ENCODE results near the gene PHPT1. TPM values are rescaled to one million over a fixed set of nuclear protein-coding genes. Genes with fewer than 3 reads are reported as not detected.

The PHPT1 gene
- total and polyA plus RNA-seq, 8 donors = 66.1 to 151 (median 100) TPM

DNA sequence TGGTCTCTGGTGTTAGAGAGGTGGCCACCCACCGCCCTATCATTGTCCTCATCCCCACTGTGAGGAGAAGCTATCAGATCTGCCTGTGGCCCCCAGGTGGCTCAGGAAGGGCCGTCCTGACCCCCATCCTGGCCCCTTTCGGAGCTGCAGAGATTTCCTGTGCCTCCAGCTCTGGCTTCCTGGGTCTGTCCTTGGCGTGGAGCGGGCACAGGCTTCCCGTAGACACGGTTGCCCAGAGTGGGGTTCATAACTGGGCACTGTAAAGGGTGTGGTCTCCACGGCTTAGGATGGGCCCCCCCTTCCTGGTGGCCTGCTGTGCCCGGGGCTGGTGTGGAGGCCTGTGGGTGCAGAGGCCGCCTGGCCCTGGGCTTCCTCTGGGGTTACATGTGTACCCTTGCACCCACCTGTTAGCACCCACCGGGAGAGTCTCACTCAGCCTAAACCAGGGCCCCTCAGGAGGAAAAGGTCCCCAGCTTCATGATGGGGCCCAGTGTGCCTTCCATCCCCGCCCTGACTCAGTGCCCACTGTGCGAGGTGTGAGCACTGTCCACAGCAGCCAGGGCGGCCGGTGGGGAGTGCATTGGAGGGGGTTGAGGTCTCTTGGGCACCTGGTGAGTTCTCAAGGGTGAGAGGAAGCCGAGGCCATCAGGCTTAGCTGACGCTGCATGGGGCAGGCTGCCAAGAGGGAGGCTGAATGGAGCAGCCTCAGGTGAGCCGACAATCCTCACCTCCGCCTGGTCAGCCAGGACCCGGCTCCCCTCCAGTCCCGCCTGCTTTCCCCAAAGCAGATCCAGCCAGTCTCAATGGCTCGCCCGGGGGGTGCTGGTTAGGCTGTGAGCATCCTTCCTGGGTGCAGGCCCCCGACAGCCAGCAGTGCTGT lies 22.3 kb upstream of the PHPT1 start:
- Histone ChIP-seq H3K4me3 (no peak overlapping the region), H3K36me3 (peaks cover 0 to 91% of the 10 kb centered on the region in 2 donors), H3K4me1 (peaks cover 0 to 2% of the 10 kb centered on the region in 2 donors), H3K27ac (no peak overlapping the region), H3K9me3 (no peaks in the 10 kb centered on the region), H3K27me3 (no peaks in the 10 kb centered on the region)
- DNase-seq (peak in 1 of 4 donors; percentile 53), ATAC-seq (no peak)
- TF ChIP-seq, protein P1, sequence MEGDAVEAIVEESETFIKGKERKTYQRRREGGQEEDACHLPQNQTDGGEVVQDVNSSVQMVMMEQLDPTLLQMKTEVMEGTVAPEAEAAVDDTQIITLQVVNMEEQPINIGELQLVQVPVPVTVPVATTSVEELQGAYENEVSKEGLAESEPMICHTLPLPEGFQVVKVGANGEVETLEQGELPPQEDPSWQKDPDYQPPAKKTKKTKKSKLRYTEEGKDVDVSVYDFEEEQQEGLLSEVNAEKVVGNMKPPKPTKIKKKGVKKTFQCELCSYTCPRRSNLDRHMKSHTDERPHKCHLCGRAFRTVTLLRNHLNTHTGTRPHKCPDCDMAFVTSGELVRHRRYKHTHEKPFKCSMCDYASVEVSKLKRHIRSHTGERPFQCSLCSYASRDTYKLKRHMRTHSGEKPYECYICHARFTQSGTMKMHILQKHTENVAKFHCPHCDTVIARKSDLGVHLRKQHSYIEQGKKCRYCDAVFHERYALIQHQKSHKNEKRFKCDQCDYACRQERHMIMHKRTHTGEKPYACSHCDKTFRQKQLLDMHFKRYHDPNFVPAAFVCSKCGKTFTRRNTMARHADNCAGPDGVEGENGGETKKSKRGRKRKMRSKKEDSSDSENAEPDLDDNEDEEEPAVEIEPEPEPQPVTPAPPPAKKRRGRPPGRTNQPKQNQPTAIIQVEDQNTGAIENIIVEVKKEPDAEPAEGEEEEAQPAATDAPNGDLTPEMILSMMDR (IDR thresholded peaks at IDR 0.05) = no peak
- intact Hi-C loops (cut with DNase I) = no loop called here

DNA sequence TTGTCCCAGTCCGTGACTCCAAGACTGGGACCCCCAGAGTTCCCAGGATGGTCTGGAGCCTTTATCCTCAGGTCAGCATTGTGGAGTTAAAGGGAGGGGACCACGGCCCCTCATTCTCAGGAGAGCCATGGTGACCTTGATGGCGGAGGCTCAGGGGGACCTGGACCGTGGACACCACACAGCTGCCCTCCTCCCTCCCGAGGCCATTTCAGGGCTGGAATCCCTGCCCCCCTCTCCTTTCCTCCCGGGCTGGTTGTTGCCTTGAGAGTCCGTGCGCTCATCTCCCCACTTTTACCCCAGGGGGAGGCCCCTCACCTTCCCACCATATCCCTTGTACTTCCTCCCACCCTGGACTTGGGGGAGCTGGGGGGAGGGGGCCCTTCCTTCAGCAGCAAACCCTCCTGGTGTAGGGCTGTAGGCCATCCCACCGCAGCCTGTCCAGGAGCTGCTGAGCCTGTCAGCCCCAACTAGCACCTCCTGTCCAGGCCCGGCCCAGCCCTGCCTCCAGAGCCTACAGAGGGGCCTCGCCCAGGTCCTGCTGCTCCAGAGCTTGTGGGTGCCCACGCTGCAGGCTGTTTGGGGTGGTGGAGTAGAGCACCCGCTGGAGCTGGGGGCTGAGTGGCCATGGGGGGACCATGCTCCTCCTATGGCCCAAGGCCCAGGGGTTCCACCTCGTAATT lies 21.3 kb upstream of the PHPT1 start:
- H3K9me3 ChIP-seq = no peaks in the 10 kb centered on the region
- intact Hi-C loops (cut with DNase I) = no loop called here
- no peak overlapping the region for H3K27ac ChIP-seq
- peaks cover 0 to 100% of the 10 kb centered on the region in 2 donors for H3K36me3 ChIP-seq
- TF ChIP-seq, protein P1 (IDR thresholded peaks at IDR 0.05) = no peak
- ATAC-seq (no peak), DNase-seq (peak in 1 of 4 donors; percentile 64)
- H3K4me1 ChIP-seq = no peaks in the 10 kb centered on the region
- H3K4me3 ChIP-seq = no peak overlapping the region
- no peaks in the 10 kb centered on the region for H3K27me3 ChIP-seq

DNA sequence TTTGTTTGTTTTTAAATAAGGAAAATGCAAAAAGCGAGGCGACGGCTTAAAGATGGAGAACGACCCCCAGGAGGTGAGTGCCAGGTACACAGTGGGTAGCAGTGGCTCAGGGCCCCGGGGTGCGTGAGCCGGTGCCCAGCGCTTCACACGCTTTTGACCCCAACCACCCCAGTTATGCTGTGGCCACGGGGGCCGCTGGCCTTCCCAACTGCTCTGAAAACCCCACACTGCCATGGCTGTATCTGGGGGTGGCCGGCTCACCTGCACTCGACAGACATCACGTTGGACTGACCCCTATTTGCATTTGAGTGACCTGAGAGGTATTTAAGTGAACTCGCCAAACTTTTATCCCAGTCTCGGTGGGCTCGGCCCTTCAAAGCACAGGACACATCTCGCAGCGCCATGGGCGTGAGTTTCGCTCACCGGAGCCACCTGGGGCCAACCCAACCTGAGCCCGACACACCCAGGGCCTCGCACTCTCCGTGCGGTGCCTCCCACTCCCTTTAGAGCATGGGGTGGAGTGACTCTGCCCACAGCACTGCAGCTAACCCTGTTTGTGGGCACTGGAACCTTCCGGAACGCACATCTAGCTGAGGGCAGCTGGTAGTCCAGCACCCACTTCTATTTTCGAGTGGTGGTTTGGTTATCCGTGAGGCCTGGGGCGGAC lies 20.6 kb upstream of the PHPT1 start:
- Histone ChIP-seq H3K36me3 (peaks cover 0 to 95% of the 10 kb centered on the region in 2 donors), H3K4me3 (no peak overlapping the region), H3K4me1 (no peaks in the 10 kb centered on the region), H3K9me3 (no peaks in the 10 kb centered on the region), H3K27me3 (no peaks in the 10 kb centered on the region), H3K27ac (no peak overlapping the region)
- intact Hi-C loops (cut with DNase I) = no loop called here
- ATAC-seq (no peak), DNase-seq (peak in 1 of 4 donors; percentile 50)
- TF ChIP-seq, protein P1 (IDR thresholded peaks at IDR 0.05) = no peak

DNA sequence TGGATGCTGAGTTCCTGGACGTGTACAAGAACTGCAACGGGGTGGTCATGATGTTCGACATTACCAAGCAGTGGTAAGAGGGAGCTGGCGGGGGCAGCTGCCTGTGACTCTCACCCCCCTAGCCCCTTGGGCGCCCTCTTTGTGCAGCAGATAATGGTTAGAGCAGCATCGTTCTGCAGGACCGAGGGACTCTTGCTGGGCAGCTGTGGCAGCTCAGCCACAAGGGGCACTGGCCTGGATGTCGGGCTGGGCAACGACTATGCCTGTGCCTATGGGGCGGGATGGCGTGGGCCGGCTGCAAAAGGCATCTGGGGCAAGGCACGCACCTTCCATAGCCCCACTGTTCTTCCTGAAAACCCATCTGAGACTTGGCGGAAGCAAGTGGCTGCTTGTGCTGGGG lies 19.8 kb upstream of the PHPT1 start:
- Histone ChIP-seq H3K27ac (no peak overlapping the region), H3K4me3 (no peak overlapping the region), H3K36me3 (peaks cover 0 to 91% of the 10 kb centered on the region in 2 donors), H3K9me3 (no peaks in the 10 kb centered on the region), H3K4me1 (no peaks in the 10 kb centered on the region), H3K27me3 (no peaks in the 10 kb centered on the region)
- DNase-seq = peak in 1 of 4 donors; percentile 58
- intact Hi-C loops (cut with DNase I) = no loop called here
- TF ChIP-seq, protein P1 (IDR thresholded peaks at IDR 0.05) = no peak
- no peak for ATAC-seq
